PC-3 (cell line): Measurements from ENCODE around the gene SLC27A3.

Experiments used
- CTCF ChIP-seq: fragments of 300-600 bp; sonication (generic); conservative IDR thresholded peaks from 2 replicates; pipeline ENCODE4 v1.5.1; 2017; ENCODE audit warnings: antibody characterized with exemption, low read depth, mild to moderate bottlenecking, low read length
- EZH2 ChIP-seq: fragments of 300-600 bp; sonication (generic); IDR thresholded peaks from one replicate; pipeline ENCODE4 v1.6.1; 2017; ENCODE audit warnings: antibody characterized with exemption, mild to moderate bottlenecking, low read length; ENCODE audit not compliant: unreplicated experiment
- EZH2phosphoT487 ChIP-seq: fragments of 300-600 bp; sonication (generic); IDR thresholded peaks from 2 replicates; pipeline ENCODE4 v1.6.1; 2018; ENCODE audit warnings: mild to moderate bottlenecking, antibody characterized with exemption, low read length, borderline replicate concordance

- TF ChIP-seq CTCF (no peak), EZH2 (no peak), EZH2phosphoT487 (no peak)
Measured at GRCh38 chr1:153776352-153776751, 1.1 kb downstream of the SLC27A3 start.
